Muscle layer of colon (tissue), 2 donors: Measurements from ENCODE around the gene CALN1.
"Not testable (repeated sequence)": the region's sequence is repeated elsewhere in the genome, so short reads cannot be mapped to it uniquely, and the experiment has no call there.

Source experiments
- H3K27ac ChIP-seq: one replicate; pipeline ENCODE4 v1.7.0; 2013; ENCODE audit warnings: low read depth, mild to moderate bottlenecking, low read length, moderate library complexity
- H3K27me3 ChIP-seq, 2 donors: one replicate each; pipeline ENCODE4 v1.7.0; 2013; ENCODE audit warnings: low read length in 2 of 2, mild to moderate bottlenecking in 2 of 2; ENCODE audit not compliant: insufficient read depth in 2 of 2, control insufficient read depth in 1 of 2
- H3K36me3 ChIP-seq: one replicate; pipeline ENCODE4 v1.7.0; 2013; ENCODE audit warnings: mild to moderate bottlenecking, low read length; ENCODE audit not compliant: insufficient read depth
- H3K4me1 ChIP-seq: one replicate; pipeline ENCODE4 v1.7.0; 2013; ENCODE audit warnings: mild to moderate bottlenecking, low read length; ENCODE audit not compliant: insufficient read depth
- H3K4me3 ChIP-seq, 2 donors: one replicate each; pipeline ENCODE4 v1.7.0; 2013; ENCODE audit warnings: low read length in 2 of 2, low read depth in 1 of 2, mild to moderate bottlenecking in 1 of 2, moderate library complexity in 1 of 2
- H3K9ac ChIP-seq: one replicate; pipeline ENCODE4 v1.7.0; 2013; ENCODE audit warnings: low read length
- H3K9me3 ChIP-seq: one replicate; pipeline ENCODE4 v1.7.0; 2013; ENCODE audit warnings: mild to moderate bottlenecking, low read length
- donor health status: abdominal sarcoma.
- donor health status: Adenocarcinoma of cecum.

Gene CALN1

DNA sequence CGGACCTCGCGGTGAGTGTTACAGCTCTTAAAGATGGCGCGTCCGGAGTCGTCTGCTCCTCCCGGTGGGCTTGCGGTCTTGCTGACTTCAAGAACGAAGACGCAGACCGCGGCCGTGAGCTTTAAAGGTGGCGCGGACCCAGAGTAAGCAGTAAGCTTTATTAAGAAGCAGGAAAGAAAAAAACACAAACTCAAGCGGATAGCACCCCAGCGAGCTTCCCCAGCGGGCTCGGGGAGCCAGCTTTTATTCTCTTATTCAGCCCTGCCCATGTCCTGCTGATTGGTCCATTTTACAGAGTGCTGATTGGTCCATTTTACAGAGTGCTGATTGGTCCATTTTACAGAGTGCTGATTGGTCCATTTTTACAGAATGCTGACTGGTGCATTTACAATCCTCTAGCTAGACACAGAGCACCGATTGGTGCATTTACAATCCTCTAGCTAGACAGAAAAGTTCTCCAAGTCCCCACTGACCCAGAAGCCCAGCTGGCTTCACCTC, at the start of gene CALN1:
Gene CALN1, minus strand, starts transcription at position 218 of the 498 bp plus-strand sequence.
- H3K27ac ChIP-seq, H3K36me3 ChIP-seq, H3K9me3 ChIP-seq, H3K9ac ChIP-seq, H3K27me3 ChIP-seq, H3K4me3 ChIP-seq, H3K4me1 ChIP-seq: not testable (repeated sequence)

DNA sequence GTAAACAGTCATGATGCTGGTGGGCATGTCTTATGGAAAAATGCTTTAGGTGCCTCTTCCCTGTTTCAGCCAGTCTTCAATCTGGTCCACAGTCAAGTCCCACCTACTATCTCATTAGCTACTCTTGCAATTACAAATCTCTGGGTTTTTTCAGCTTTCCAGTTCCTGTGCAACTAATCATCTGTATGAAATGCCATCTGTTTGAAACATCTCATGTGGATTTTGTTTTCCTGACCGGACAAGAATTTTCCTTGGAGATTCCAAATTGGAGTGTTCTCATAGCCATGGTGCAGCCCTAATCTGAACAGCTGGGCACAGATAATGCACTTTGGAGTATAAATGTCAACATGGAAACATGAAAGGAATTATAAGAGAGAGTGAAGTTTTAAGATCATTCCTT, 41.3 kb upstream of the CALN1 start:
- H3K9me3 ChIP-seq, result no peaks in the 10 kb centered on the region
- H3K27me3 ChIP-seq, result no peaks in the 10 kb centered on the region
- H3K4me3 ChIP-seq, result no peak overlapping the region
- H3K4me1 ChIP-seq, result no peaks in the 10 kb centered on the region
- no peaks in the 10 kb centered on the region for H3K36me3 ChIP-seq
- no peak overlapping the region for H3K9ac ChIP-seq
- no peak overlapping the region for H3K27ac ChIP-seq

- no peaks in the 10 kb centered on the region for H3K4me1 ChIP-seq
- no peaks in the 10 kb centered on the region for H3K9me3 ChIP-seq
- no peaks in the 10 kb centered on the region for H3K27me3 ChIP-seq
- no peak overlapping the region for H3K4me3 ChIP-seq
- no peak overlapping the region for H3K27ac ChIP-seq
- no peak overlapping the region for H3K9ac ChIP-seq
- H3K36me3 ChIP-seq, result no peaks in the 10 kb centered on the region
Observed at GRCh38 chr7:72447465-72448204, 35.5 kb upstream of the CALN1 start.

DNA sequence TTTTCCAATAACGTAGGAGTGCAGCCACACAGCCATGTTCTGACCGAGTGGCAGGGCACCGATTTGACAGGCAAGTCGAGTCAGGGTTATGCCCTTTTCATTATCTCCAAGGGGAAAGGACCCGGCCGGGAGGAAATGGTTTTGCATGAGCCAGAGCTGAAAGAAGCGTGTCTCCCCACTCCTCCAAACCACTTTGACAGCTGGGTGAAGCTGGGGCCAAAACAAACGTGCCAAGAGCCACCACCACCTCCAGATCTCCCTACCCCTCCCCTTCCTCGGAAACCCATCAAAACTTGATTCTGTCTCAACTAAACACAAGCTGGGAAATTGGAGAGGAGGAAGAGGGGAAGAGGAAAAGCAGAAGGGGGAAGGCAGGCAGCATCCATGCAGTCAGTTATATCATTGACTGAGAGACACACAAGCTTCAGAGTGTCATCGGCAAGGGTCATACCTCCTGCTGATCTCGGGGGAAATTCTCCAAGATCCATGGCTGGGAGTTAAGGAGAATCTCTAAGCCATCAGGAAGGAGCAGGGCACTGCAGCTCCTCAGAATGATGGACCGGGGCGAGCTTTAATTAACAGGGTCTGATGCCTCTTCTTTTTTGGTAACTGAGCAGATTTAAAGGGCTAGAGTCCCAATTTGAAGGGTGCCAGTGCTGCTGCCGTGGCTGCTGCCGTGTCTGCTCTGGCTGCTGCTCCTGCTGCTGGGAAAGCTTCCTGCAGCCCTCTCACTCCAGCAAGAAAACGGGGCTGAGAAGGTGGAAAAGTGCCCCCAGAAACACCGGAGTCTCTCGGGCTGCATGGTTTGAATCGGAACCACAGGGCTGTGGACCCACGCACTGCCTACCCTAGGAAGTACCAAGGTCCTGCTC, 34.7 kb upstream of the CALN1 start:
- Histone ChIP-seq H3K4me1 (no peaks in the 10 kb centered on the region), H3K27me3 (no peaks in the 10 kb centered on the region), H3K27ac (no peak overlapping the region), H3K9ac (no peak overlapping the region), H3K36me3 (no peaks in the 10 kb centered on the region), H3K9me3 (no peaks in the 10 kb centered on the region), H3K4me3 (no peak overlapping the region)

GRCh38 chr7:72446131-72446530, 34.0 kb upstream of the CALN1 start:
- H3K4me3 ChIP-seq, result no peak overlapping the region
- H3K4me1 ChIP-seq, result no peaks in the 10 kb centered on the region
- no peak overlapping the region for H3K9ac ChIP-seq
- H3K9me3 ChIP-seq, result no peaks in the 10 kb centered on the region
- no peak overlapping the region for H3K27ac ChIP-seq
- H3K36me3 ChIP-seq, result no peaks in the 10 kb centered on the region
- H3K27me3 ChIP-seq, result no peaks in the 10 kb centered on the region

GRCh38 chr7:72445580-72445979, 33.4 kb upstream of the CALN1 start:
- Histone ChIP-seq H3K36me3 (no peaks in the 10 kb centered on the region), H3K9ac (no peak overlapping the region), H3K9me3 (no peaks in the 10 kb centered on the region), H3K27ac (no peak overlapping the region), H3K27me3 (no peaks in the 10 kb centered on the region), H3K4me1 (no peaks in the 10 kb centered on the region), H3K4me3 (no peak overlapping the region)

GRCh38 chr7:72445075-72445474, 32.9 kb upstream of the CALN1 start:
- Histone ChIP-seq H3K27me3 (no peaks in the 10 kb centered on the region), H3K36me3 (no peaks in the 10 kb centered on the region), H3K9me3 (no peaks in the 10 kb centered on the region), H3K9ac (no peak overlapping the region), H3K4me3 (no peak overlapping the region), H3K4me1 (no peaks in the 10 kb centered on the region), H3K27ac (no peak overlapping the region)

- Histone ChIP-seq H3K4me1 (no peaks in the 10 kb centered on the region), H3K27ac (no peak overlapping the region), H3K9me3 (no peaks in the 10 kb centered on the region), H3K27me3 (no peaks in the 10 kb centered on the region), H3K4me3 (no peak overlapping the region), H3K9ac (no peak overlapping the region), H3K36me3 (no peaks in the 10 kb centered on the region)
Observed at GRCh38 chr7:72444026-72444776, 32.1 kb upstream of the CALN1 start.

GRCh38 chr7:72441791-72442190, 29.7 kb upstream of the CALN1 start:
- no peak overlapping the region for H3K9ac ChIP-seq
- no peak overlapping the region for H3K27ac ChIP-seq
- H3K4me1 ChIP-seq, result no peaks in the 10 kb centered on the region
- no peaks in the 10 kb centered on the region for H3K27me3 ChIP-seq
- H3K36me3 ChIP-seq, result no peaks in the 10 kb centered on the region
- H3K4me3 ChIP-seq, result no peak overlapping the region
- no peaks in the 10 kb centered on the region for H3K9me3 ChIP-seq

DNA sequence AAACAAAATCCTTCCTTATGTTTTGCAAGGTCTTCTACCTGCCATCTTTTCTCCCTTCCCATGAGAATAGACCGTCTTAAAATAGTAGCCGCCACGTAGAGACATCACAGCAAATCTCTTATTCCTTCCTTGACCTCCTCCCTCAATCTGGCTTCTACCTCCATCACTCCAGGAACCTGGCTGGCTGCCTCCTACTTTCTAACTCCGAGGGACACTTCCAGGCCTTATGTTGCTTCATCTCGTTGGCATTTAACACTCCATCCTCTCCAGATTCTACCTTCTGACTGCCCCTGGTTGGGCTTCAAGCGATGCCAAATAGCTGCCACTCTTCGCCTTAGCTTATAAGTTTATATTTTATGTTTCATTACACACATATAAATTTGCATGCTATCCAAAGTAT, 26.4 kb upstream of the CALN1 start:
- no peaks in the 10 kb centered on the region for H3K27me3 ChIP-seq
- no peaks in the 10 kb centered on the region for H3K36me3 ChIP-seq
- no peak overlapping the region for H3K27ac ChIP-seq
- no peak overlapping the region for H3K9ac ChIP-seq
- H3K4me3 ChIP-seq, result no peak overlapping the region
- no peaks in the 10 kb centered on the region for H3K9me3 ChIP-seq
- H3K4me1 ChIP-seq, result peaks cover 3% of the 10 kb centered on the region

DNA sequence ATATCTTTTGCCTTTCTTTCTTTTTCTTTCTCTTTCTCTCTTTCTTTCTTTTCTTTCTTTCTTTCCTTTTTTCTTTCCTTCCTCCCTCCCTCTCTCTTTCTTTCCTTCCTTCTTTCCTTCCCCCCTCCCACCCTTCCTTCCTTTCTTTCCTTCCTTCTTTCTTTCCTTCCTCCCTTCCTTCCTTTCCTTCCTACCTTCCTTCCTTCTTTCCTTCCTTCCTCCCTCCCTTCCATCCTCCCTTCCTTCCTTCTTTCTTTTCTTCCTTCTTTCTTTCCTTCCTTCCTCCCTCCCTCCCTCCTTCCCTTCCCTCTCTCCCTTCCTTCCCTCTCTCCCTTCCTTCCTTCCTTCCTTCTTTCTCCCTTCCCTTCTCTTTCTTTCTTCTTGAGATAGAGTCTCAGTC, 25.5 kb upstream of the CALN1 start:
- Histone ChIP-seq H3K36me3 (no peaks in the 10 kb centered on the region), H3K4me1 (peaks cover 3% of the 10 kb centered on the region), H3K9ac (no peak overlapping the region), H3K9me3 (no peaks in the 10 kb centered on the region), H3K27ac (no peak overlapping the region), H3K4me3 (no peak overlapping the region), H3K27me3 (no peaks in the 10 kb centered on the region)
